Measurements from ENCODE around the gene MYO3B. TPM values are rescaled to one million over a fixed set of nuclear protein-coding genes. Genes with fewer than 3 reads are reported as not detected.

Gene MYO3B
- total and polyA plus RNA-seq, 5 donors: not detected

DNA sequence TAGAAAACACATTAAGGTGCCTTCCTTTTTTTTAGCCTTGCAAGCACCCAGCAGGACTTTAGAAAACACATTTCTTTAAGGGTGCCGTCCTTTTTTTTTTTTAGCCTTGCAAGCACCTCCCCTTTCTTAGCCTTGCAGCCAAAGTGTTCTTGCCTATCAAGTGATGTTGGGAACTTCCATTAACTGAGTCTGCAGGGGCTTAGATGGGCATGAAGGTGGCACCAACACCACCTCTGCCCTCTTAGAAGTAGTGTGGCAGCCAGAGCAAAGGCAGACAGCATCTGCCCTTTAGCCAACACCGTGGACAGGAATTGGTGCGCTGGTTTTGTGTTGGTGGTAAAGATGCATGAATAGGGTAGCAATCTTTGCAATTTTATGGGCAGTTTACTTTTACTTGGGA lies 325.6 kb downstream of the MYO3B start:
- ATAC-seq: no peak
- H3K27ac ChIP-seq (ENCODE audit: low read length): no peak overlapping the region
- intact Hi-C loops (cut with DNase I): loop anchor here in 1 of 4 donors (10.0 kb wide), 1 partner anchor 211 kb away; the partner anchor contains the start of gene SP5

DNA sequence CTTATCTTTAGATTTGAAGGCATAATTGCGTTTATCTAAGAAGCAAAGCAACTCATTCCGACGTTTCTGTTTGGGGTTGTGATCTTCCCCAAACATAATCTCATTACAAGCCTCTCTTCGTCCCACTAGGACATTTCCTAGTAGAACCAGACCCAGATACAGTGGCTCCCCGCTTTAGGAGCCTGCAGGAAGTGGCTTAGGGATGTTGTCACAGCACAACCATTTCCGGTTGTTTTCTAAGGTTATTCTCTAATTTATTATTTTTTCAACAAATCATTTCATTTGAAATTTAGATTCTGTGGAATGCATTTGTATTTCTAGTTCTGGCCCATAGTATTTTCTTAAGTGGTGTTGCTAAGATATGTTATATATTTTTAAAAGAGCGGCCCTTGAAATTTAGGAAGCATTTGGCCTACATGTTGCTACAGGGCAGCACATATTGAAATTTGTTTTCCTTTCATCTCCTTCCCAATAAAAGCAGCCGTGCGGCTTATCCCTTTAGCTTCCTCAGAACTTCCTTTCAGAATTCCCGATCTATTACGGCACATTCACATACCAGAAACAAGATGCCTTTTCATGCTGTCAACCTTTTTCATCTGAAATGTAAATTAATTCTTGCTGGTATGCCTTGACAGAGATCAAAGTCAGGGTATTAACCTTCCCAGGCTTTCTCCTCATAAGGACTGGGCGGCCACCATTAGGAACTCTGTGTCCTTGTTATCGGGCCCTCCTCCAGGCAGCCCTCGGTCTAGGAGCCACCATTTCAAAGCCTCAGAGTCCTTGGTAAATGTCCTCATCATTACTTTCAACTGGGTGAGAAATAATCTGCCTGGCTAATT lies 326.2 kb downstream of the MYO3B start:
- WGBS: 59% methylated on average over 14 of the region's 14 CpGs
- peak in 1 of 2 donors; percentile 62 for ATAC-seq
- DNase-seq: no peak
- no peak overlapping the region for H3K27ac ChIP-seq (ENCODE audit: low read length)
- H3K27me3 ChIP-seq (ENCODE audit: control insufficient read depth, insufficient read depth): no peaks in the 10 kb centered on the region
- H3K4me1 ChIP-seq (ENCODE audit: control insufficient read depth, insufficient read depth, low read length): peaks cover 3% of the 10 kb centered on the region
- intact Hi-C loops (cut with DNase I): loop anchor here in 1 of 4 donors (10.0 kb wide), 1 partner anchor 211 kb away; the partner anchor contains the start of gene SP5
- H3K4me3 ChIP-seq (ENCODE audit: low read length): no peak overlapping the region
- no peaks in the 10 kb centered on the region for H3K9me3 ChIP-seq (ENCODE audit: control insufficient read depth, low read length)

More for the DNA sequence above, 325.6 kb downstream of the MYO3B start:
- no peak overlapping the region for H3K4me3 ChIP-seq (ENCODE audit: low read length)
- H3K27me3 ChIP-seq (ENCODE audit: control insufficient read depth, insufficient read depth): no peaks in the 10 kb centered on the region
- no peaks in the 10 kb centered on the region for H3K9me3 ChIP-seq (ENCODE audit: control insufficient read depth, low read length)
- DNase-seq: no peak
- WGBS: 34% methylated on average over 3 of the region's 3 CpGs
- H3K4me1 ChIP-seq (ENCODE audit: control insufficient read depth, insufficient read depth, low read length): peaks cover 3% of the 10 kb centered on the region

DNA sequence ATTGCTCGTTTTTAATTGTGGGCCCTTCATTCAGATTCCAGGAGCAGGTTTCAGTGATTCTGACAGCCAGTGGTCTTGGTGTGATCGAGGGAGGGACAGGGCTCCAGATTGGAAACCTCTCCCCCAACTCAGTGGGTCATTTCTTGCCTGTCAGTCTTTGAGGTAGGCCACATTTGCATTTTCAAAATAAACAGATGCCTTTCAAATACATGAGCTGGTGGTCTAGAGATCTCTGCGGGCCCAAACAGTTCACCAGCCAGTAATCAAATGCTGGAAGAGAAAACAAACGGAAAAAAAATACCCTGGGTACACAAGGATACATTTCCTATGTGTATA lies 326.8 kb downstream of the MYO3B start:
- ATAC-seq (no peak), DNase-seq (no peak)
- Histone ChIP-seq H3K4me1 (ENCODE audit: control insufficient read depth, insufficient read depth, low read length) (peaks cover 3% of the 10 kb centered on the region), H3K27ac (ENCODE audit: low read length) (no peak overlapping the region), H3K27me3 (ENCODE audit: control insufficient read depth, insufficient read depth) (no peaks in the 10 kb centered on the region), H3K4me3 (ENCODE audit: low read length) (no peak overlapping the region), H3K9me3 (ENCODE audit: control insufficient read depth, low read length) (no peaks in the 10 kb centered on the region)
- intact Hi-C loops (cut with DNase I): loop anchor here in 1 of 4 donors (10.0 kb wide), 1 partner anchor 210 kb away; the partner anchor contains the start of gene SP5
- 72% methylated on average over 4 of the region's 4 CpGs for WGBS

DNA sequence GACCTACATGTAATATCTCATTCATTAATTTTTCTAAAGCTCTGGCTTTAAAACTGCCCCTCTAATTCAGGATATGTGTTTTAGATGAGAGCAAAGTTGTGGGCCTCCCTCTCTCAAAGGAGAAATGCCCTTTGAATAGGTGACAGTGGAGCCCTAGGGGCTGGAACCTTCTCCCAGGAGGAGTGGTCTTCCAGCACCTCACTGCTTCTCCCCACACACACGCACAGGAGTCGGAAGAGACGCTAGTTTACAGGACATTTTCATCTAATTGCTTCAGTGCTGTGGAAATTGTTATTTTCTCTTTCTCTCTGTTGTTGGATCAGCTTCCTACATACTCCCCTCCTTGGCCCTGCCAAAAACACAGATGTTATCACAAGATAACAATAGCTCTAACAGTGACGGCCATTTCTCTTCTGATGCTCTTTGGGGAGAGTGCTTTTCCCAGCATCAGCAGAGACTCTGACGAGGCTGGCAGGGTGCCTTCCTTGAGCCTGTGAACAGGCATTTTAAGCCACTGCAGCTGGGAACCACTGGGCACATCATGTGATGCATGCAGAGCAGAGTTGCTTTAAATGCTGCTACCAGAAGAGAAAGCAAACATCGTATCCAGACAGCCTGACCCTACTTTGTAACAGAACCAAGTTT lies 327.8 kb downstream of the MYO3B start:
- H3K9me3 ChIP-seq (ENCODE audit: control insufficient read depth, low read length): no peaks in the 10 kb centered on the region
- no peak overlapping the region for H3K4me3 ChIP-seq (ENCODE audit: low read length)
- H3K27me3 ChIP-seq (ENCODE audit: control insufficient read depth, insufficient read depth): no peaks in the 10 kb centered on the region
- intact Hi-C loops (cut with DNase I): loop anchor here in 1 of 4 donors (10.0 kb wide), 1 partner anchor 209 kb away; the partner anchor contains the start of gene SP5
- H3K4me1 ChIP-seq (ENCODE audit: control insufficient read depth, insufficient read depth, low read length): peaks cover 3% of the 10 kb centered on the region
- DNase-seq: peak; percentile 57 to 90 (median 85)
- H3K27ac ChIP-seq (ENCODE audit: low read length): peak overlapping the region; percentile 39
- ATAC-seq: peak; percentile 82 to 86
- 21% methylated on average over 6 of the region's 6 CpGs for WGBS

DNA sequence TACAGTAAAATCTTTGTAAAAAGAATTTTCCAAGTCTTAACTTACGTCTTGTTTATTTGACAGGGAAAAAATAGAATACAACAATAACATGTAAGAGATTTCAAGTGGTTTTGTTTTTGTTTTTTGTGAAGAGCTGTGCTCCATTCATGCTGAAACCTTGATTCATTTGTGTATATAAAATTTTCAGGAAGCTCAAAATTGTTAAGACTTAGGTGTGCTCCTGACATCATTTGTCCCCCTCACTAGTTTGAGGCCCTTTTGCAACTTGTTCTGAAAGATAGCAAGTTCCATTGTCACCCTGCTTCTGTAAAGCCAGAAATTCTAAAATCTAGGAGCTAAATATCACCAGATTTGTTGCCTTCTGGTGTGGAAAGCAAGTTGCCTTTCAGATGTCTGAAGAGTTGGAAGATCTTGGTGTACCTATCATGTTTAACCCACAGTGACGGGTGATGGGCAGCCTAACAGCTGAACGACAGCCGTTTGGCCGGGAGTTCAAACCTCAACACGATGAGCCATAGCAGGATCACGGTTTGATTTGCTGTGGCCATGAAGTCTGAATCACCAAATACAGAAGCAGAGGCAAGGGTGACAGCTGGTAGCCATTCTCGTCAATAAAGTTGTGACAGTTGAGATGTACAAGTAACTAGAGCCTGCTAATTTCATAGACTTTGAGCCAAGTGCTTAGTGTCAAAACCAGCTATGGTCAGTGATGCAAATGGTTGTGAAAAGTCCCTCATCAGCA lies 331.7 kb downstream of the MYO3B start:
- 91% methylated on average over 8 of the region's 8 CpGs for WGBS
- peaks cover 2% of the 10 kb centered on the region for H3K4me1 ChIP-seq (ENCODE audit: control insufficient read depth, insufficient read depth, low read length)
- intact Hi-C loops (cut with DNase I): loop anchor here in 1 of 4 donors (10.0 kb wide), 1 partner anchor 205 kb away; the partner anchor contains the start of gene SP5
- no peak overlapping the region for H3K27ac ChIP-seq (ENCODE audit: low read length)
- no peak overlapping the region for H3K4me3 ChIP-seq (ENCODE audit: low read length)
- no peaks in the 10 kb centered on the region for H3K27me3 ChIP-seq (ENCODE audit: control insufficient read depth, insufficient read depth)
- no peaks in the 10 kb centered on the region for H3K9me3 ChIP-seq (ENCODE audit: control insufficient read depth, low read length)
- ATAC-seq (no peak), DNase-seq (no peak)

DNA sequence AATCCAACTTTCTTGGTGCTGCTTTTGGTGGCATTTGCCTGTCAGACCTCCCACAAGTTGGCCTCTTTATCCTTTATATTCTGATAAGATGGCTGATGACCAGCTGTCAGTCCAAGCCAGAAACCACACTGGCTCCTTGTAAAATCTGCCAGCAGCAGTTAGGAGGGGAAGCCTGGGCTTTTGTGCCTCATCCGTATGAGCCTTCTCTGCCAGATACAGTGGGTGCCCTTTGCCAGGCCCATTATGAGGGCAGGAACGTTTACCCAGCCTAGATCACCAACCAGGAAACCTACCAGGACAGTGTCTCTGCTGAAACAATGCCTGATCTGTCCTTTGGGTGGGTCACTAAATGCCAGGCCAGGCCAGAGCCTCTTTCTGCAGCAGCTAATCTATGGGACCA lies 334.3 kb downstream of the MYO3B start:
- WGBS: 36% methylated on average over 2 of the region's 2 CpGs

DNA sequence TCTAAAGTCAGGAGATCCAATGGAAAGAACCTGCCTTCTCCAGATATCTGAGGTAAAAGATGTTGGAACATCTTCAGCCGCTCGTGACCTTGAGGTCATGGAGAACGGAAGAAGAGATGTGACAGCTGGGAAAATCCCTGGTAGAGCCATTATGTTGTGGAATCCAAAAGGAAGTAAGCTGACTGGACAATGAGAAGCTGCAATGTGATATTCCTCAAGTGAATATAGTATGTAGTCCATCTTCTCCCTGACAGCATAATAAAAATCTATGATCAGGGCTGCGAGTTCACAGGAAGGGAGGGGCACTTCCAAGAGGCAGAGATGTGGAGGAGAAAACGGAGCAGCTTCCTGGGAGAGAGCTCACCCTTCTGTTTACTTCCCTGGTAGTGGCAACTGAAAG lies 336.2 kb downstream of the MYO3B start:
- Histone ChIP-seq H3K27ac (ENCODE audit: low read length) (no peak overlapping the region), H3K9me3 (ENCODE audit: control insufficient read depth, low read length) (no peaks in the 10 kb centered on the region), H3K4me1 (ENCODE audit: control insufficient read depth, insufficient read depth, low read length) (peaks cover 2% of the 10 kb centered on the region), H3K27me3 (ENCODE audit: control insufficient read depth, insufficient read depth) (no peaks in the 10 kb centered on the region), H3K4me3 (ENCODE audit: low read length) (no peak overlapping the region)
- DNase-seq (no peak), ATAC-seq (no peak)
- WGBS: 42% methylated on average over 5 of the region's 5 CpGs
- intact Hi-C loops (cut with DNase I): no loop called here

More for the DNA sequence above, 334.3 kb downstream of the MYO3B start:
- Histone ChIP-seq H3K4me3 (ENCODE audit: low read length) (no peak overlapping the region), H3K4me1 (ENCODE audit: control insufficient read depth, insufficient read depth, low read length) (peaks cover 2% of the 10 kb centered on the region), H3K27me3 (ENCODE audit: control insufficient read depth, insufficient read depth) (no peaks in the 10 kb centered on the region), H3K9me3 (ENCODE audit: control insufficient read depth, low read length) (no peaks in the 10 kb centered on the region), H3K27ac (ENCODE audit: low read length) (no peak overlapping the region)
- peak in 1 of 2 donors; percentile 62 for ATAC-seq
- DNase-seq: no peak
- intact Hi-C loops (cut with DNase I): no loop called here

DNA sequence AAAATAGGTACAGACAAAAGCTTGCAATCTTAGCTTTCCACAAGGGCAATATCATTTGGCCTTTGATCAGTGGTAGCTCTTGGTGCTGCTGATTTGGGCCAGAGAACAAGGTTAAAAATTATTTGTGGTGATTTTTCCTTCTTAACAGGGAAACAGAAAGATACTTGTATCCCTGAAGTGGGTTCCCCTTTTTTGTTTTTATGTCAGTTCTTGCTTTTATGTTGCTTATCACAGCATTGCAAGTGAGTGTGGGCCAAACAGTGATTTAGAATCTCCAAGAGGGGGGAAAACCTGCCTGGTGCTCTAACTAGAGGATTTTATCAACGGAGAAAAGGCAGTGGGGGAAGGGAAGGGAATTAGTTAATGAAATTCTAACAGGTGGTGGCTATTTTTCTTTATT lies 339.6 kb downstream of the MYO3B start:
- ATAC-seq (no peak), DNase-seq (no peak)
- WGBS: 50% methylated on average over 1 of the region's 1 CpG
- H3K27ac ChIP-seq (ENCODE audit: low read length): no peak overlapping the region
- no peaks in the 10 kb centered on the region for H3K9me3 ChIP-seq (ENCODE audit: control insufficient read depth, low read length)
- H3K4me3 ChIP-seq (ENCODE audit: low read length): no peak overlapping the region
- intact Hi-C loops (cut with DNase I): no loop called here
- no peaks in the 10 kb centered on the region for H3K27me3 ChIP-seq (ENCODE audit: control insufficient read depth, insufficient read depth)
- H3K4me1 ChIP-seq (ENCODE audit: control insufficient read depth, insufficient read depth, low read length): peaks cover 3% of the 10 kb centered on the region

DNA sequence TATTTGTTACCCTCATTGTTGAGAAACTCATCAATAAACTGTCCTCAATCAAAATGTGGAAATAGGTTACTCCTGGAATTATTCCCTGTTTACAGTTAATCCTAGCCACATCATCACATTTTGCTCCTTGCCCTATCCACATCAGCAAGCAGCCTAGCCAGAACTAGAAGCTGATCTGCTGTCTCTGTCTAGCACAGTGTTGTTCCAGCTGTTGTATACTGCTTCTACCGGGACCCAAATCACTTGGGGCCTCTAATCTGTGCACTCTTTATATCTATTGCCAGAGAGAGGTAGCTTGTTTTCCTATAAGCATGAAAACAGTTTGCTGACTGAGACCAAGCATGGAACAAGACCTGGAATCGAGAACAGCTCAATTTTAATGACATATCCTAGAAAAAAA lies 341.0 kb downstream of the MYO3B start:
- intact Hi-C loops (cut with DNase I): no loop called here
- DNase-seq: no peak
- WGBS: 71% methylated on average over 2 of the region's 2 CpGs
- Histone ChIP-seq H3K27ac (ENCODE audit: low read length) (no peak overlapping the region), H3K27me3 (ENCODE audit: control insufficient read depth, insufficient read depth) (no peaks in the 10 kb centered on the region), H3K4me3 (ENCODE audit: low read length) (no peak overlapping the region), H3K9me3 (ENCODE audit: control insufficient read depth, low read length) (no peaks in the 10 kb centered on the region), H3K4me1 (ENCODE audit: control insufficient read depth, insufficient read depth, low read length) (peaks cover 1% of the 10 kb centered on the region)
- ATAC-seq: no peak

DNA sequence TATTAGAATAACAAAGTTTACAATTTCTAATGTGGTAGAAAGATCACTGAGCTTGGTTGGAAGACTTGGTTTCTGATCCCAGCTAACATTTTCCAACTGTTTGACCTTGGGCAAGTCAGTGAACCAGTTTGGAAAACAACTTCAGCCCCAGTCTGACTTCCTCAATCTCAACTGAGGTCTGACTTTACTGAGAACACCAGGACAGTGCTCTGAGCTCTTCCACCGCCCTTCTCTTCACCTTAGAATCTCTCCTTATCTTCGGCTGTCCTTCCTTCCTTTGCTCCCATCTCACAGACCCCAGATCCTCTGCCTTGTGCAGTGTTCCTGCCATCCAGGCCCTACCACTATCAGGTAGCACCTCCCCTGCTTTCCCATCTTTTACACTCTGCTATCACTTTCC lies 343.4 kb downstream of the MYO3B start:
- Histone ChIP-seq H3K4me1 (ENCODE audit: control insufficient read depth, insufficient read depth, low read length) (peaks cover 6% of the 10 kb centered on the region), H3K9me3 (ENCODE audit: control insufficient read depth, low read length) (no peaks in the 10 kb centered on the region), H3K4me3 (ENCODE audit: low read length) (no peak overlapping the region), H3K27ac (ENCODE audit: low read length) (no peak overlapping the region), H3K27me3 (ENCODE audit: control insufficient read depth, insufficient read depth) (no peaks in the 10 kb centered on the region)
- WGBS: 87% methylated on average over 2 of the region's 2 CpGs
- no peak for ATAC-seq
- no peak for DNase-seq
- intact Hi-C loops (cut with DNase I): no loop called here

DNA sequence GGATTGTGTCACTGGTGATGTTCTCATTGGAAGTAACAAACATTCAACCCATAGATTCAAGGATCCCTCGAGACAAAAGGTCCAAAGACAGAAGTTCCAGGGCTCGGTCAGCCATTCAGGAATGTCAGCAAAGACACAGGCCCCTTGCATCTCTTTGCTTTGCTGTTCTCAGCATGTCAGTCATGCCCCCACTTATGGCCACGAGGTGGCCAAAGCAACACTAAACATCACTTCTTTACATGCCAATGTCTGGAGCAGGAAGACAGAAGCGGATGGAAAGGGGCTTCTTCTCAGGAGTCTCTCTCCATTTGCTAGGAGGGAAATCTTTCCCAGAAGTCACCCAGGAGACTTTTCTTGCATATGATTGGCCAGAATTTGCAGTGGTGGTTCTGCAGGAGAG lies 345.6 kb downstream of the MYO3B start:
- WGBS: 83% methylated on average over 4 of the region's 4 CpGs
- Histone ChIP-seq H3K9me3 (ENCODE audit: control insufficient read depth, low read length) (no peaks in the 10 kb centered on the region), H3K27me3 (ENCODE audit: control insufficient read depth, insufficient read depth) (no peaks in the 10 kb centered on the region), H3K27ac (ENCODE audit: low read length) (no peak overlapping the region), H3K4me1 (ENCODE audit: control insufficient read depth, insufficient read depth, low read length) (peaks cover 6% of the 10 kb centered on the region), H3K4me3 (ENCODE audit: low read length) (no peak overlapping the region)
- intact Hi-C loops (cut with DNase I): no loop called here
- no peak for DNase-seq
- no peak for ATAC-seq

Data from right cardiac atrium (tissue), 5 donors.